Activated CD8-positive, alpha-beta T cell treated with anti-CD3 and anti-CD28 coated beads for 36 hours (primary cell): ENCODE data around the gene DPH5. TPM values are rescaled to one million over a fixed set of nuclear protein-coding genes. Genes with fewer than 3 reads are reported as not detected.

Experiments used
- ATAC-seq: fragments of 200-7000 bp; cut with Tn5 transposase; one replicate; pipeline ENCODE4 v1.10.0; 2021; ENCODE audit warnings: mild to moderate bottlenecking, moderate library complexity
- CTCF ChIA-PET: fragments of 350-600 bp; sonication (Branson Sonifier 250); formaldehyde crosslinking; loops from one replicate; lab custom pipeline; 2021; ENCODE audit warnings: antibody characterized with exemption; lab: Charles Lee
- POLR2A ChIA-PET: fragments of 350-600 bp; sonication (Branson Sonifier 250); formaldehyde crosslinking; loops from one replicate; lab custom pipeline; 2021; ENCODE audit warnings: antibody characterized with exemption; lab: Charles Lee
- DNase-seq: peaks from one replicate; pipeline ENCODE4 v3.0.0-alpha.2; 2020
- H3K27ac Mint-ChIP-seq: one replicate; pipeline ENCODE4 v1.8.0; 2021; ENCODE audit warnings: mild to moderate bottlenecking, mixed read lengths
- H3K27me3 Mint-ChIP-seq: one replicate; pipeline ENCODE4 v1.8.0; 2021; ENCODE audit warnings: mixed read lengths
- H3K36me3 Mint-ChIP-seq: one replicate; pipeline ENCODE4 v1.8.0; 2021; ENCODE audit warnings: low read depth, mixed read lengths
- H3K4me1 Mint-ChIP-seq: one replicate; pipeline ENCODE4 v1.8.0; 2021; ENCODE audit warnings: low read depth, mixed read lengths
- H3K4me3 Mint-ChIP-seq: one replicate; pipeline ENCODE4 v1.8.0; 2021; ENCODE audit warnings: mild to moderate bottlenecking, moderate library complexity, mixed read lengths
- H3K9me3 Mint-ChIP-seq: one replicate; pipeline ENCODE4 v1.8.0; 2021; ENCODE audit warnings: mixed read lengths
- CTCF ChIP-seq: fragments of 200-600 bp; IDR thresholded peaks from one replicate; pipeline ENCODE4 v1.8.0; 2022; ENCODE audit warnings: antibody characterized with exemption, mild to moderate bottlenecking
- intact Hi-C: fragments of 100-400 bp; cut with micrococcal nuclease; formaldehyde crosslinking; loops from one replicate; pipeline ENCODE4 v1.10.0; 2022
- total RNA-seq, 2 experiments: library from RNA; stranded (reverse); gene quantifications; one replicate each; pipeline ENCODE4 v1.2.3, GENCODE V29; 2021

DPH5 gene
- total RNA-seq, 2 experiments from 2014 or later = 77.3 to 77.4 TPM

- no peak for ATAC-seq
- no peak for DNase-seq
- peaks cover 62% of the 10 kb centered on the region for H3K36me3 Mint-ChIP-seq
- no peaks in the 10 kb centered on the region for H3K9me3 Mint-ChIP-seq
- H3K27me3 Mint-ChIP-seq = no peaks in the 10 kb centered on the region
- ChIA-PET CTCF (interaction anchor here (0.7 to 1.6 kb wide), 5 partner anchors 9 to 266 kb away, joined by 3 to 5 read pairs (median 4); no protein-coding TSS in a partner anchor), POLR2A (interaction anchor here (0.8 kb wide), 1 partner anchor 42 kb away, joined by 3 read pairs; no protein-coding TSS in a partner anchor)
- H3K27ac Mint-ChIP-seq = no peak overlapping the region
- H3K4me3 Mint-ChIP-seq = no peak overlapping the region
- peaks cover 45% of the 10 kb centered on the region for H3K4me1 Mint-ChIP-seq
- TF ChIP-seq CTCF = no peak
- intact Hi-C loops = loop anchor here (10.0 kb wide), 1 partner anchor 97 kb away; no protein-coding TSS in a partner anchor
Observed at GRCh38 chr1:101022294-101022693, 3.3 kb downstream of the DPH5 start.

DNA sequence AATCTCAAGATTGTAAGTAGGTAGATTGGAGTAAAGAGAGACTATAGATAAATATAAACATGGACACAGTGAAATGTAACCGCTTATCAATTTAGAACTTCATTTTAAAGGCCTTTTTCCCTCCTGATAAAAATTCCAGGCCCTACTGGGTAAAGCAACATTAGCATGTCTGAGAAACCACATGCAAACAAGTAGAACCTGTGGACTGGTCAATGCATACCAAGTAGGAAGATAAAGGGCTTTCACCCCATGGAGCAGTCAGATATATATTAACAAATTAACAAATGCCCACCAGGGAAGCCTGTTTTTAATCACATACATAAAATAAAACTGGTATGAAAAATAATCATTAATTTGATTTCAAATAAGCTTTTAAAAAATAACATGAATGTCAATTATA, 8.1 kb downstream of the DPH5 start:
- CTCF ChIA-PET = no interaction called here
- intact Hi-C loops = no loop called here
- H3K27me3 Mint-ChIP-seq = no peaks in the 10 kb centered on the region
- POLR2A ChIA-PET = interaction anchor here (0.6 kb wide), 1 partner anchor 710 kb away, joined by 3 read pairs; no protein-coding TSS in a partner anchor
- TF ChIP-seq CTCF = no peak
- peaks cover 31% of the 10 kb centered on the region for H3K4me1 Mint-ChIP-seq
- ATAC-seq (no peak), DNase-seq (no peak)
- peaks cover 68% of the 10 kb centered on the region for H3K36me3 Mint-ChIP-seq
- H3K9me3 Mint-ChIP-seq = peaks cover 1% of the 10 kb centered on the region
- no peak overlapping the region for H3K27ac Mint-ChIP-seq
- H3K4me3 Mint-ChIP-seq = no peak overlapping the region

DNA sequence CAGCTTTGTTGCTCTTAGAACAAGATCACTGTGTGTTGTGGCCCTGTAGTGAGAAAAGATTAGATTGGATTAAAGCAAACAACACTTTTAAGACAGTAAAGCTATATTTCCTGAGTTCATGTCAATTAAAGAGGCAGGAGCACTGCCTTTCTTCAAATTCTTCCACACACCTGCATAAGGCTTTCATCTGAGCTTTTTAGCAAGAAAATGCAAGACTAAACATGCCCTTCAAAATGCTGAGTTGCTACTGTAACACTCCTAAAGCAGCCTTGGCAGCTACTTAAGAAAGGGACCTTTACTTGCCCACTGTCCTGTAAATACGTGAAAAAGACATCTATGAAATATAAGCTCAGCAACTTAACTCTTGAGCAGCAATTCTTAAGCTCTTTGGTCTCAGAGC, 11.8 kb downstream of the DPH5 start:
- intact Hi-C loops = no loop called here

GRCh38 chr1:101008229-101008834, 17.3 kb downstream of the DPH5 start:
- ATAC-seq = no peak
- peaks cover 50% of the 10 kb centered on the region for H3K4me1 Mint-ChIP-seq

More for the DNA sequence above, 11.8 kb downstream of the DPH5 start:
- CTCF ChIA-PET = interaction anchor here (0.9 to 1.8 kb wide), 5 partner anchors 9 to 274 kb away, joined by 3 to 8 read pairs (median 3); no protein-coding TSS in a partner anchor
- POLR2A ChIA-PET = interaction anchor here (1.2 kb wide), 1 partner anchor 13 kb away, joined by 5 read pairs; no protein-coding TSS in a partner anchor
- H3K36me3 Mint-ChIP-seq = peaks cover 71% of the 10 kb centered on the region
- DNase-seq (no peak), ATAC-seq (no peak)
- no peaks in the 10 kb centered on the region for H3K27me3 Mint-ChIP-seq
- peaks cover 19% of the 10 kb centered on the region for H3K4me1 Mint-ChIP-seq
- TF ChIP-seq CTCF = no peak
- no peak overlapping the region for H3K4me3 Mint-ChIP-seq
- peaks cover 5% of the 10 kb centered on the region for H3K9me3 Mint-ChIP-seq
- no peak overlapping the region for H3K27ac Mint-ChIP-seq

More at GRCh38 chr1:101008229-101008834, 17.3 kb downstream of the DPH5 start:
- Mint-ChIP-seq H3K36me3 (peaks cover 69% of the 10 kb centered on the region), H3K27ac (no peak overlapping the region), H3K4me3 (no peak overlapping the region), H3K27me3 (no peaks in the 10 kb centered on the region), H3K9me3 (peaks cover 11% of the 10 kb centered on the region)
- DNase-seq = no peak
- no peak for TF ChIP-seq CTCF
- ChIA-PET CTCF (no interaction called here), POLR2A (no interaction called here)
- intact Hi-C loops = loop anchor here (5.0 kb wide), 2 partner anchors 66 to 284 kb away; no protein-coding TSS in a partner anchor
